GM23338 (cell line): ENCODE measurements around the gene RAB9B. TPM values are rescaled to one million over a fixed set of nuclear protein-coding genes. Genes with fewer than 3 reads are reported as not detected.

Experiments
- ATAC-seq: fragments of 200-7000 bp; cut with Tn5 transposase; 3 replicates; pipeline ENCODE4 v1.9.1; 2020
- DNase-seq: peaks from one replicate; pipeline ENCODE4 v3.0.0-alpha.2; 2015; ENCODE audit warnings: low spot score
- H2AFZ ChIP-seq: fragments of 200-600 bp; sonication (generic); 2 replicates; pipeline ENCODE4 v1.8.0; 2016; ENCODE audit warnings: antibody characterized with exemption, mild to moderate bottlenecking, moderate library complexity
- H3F3A ChIP-seq: fragments of 200-600 bp; sonication (generic); replicated peaks from 2 replicates; pipeline ENCODE4 v1.8.0; 2017; ENCODE audit warnings: antibody characterized with exemption, mixed run types, low read depth
- H3K27ac ChIP-seq: fragments of 200-600 bp; sonication (generic); 2 replicates; pipeline ENCODE4 v1.6.1; 2016; ENCODE audit warnings: low read depth
- H3K27me3 ChIP-seq: fragments of 200-600 bp; sonication (generic); 2 replicates; pipeline ENCODE4 v1.8.0; 2016; ENCODE audit warnings: mild to moderate bottlenecking, mixed run types, moderate library complexity; ENCODE audit not compliant: insufficient read depth
- H3K36me3 ChIP-seq: fragments of 200-600 bp; sonication (generic); 2 replicates; pipeline ENCODE4 v1.8.0; 2016; ENCODE audit warnings: mild to moderate bottlenecking; ENCODE audit not compliant: insufficient read depth
- H3K4me1 ChIP-seq: fragments of 200-600 bp; sonication (generic); 2 replicates; pipeline ENCODE4 v1.8.0; 2016; ENCODE audit warnings: mild to moderate bottlenecking, moderate library complexity; ENCODE audit not compliant: insufficient read depth
- H3K4me2 ChIP-seq: fragments of 200-600 bp; sonication (generic); 2 replicates; pipeline ENCODE4 v1.7.1; 2017; ENCODE audit warnings: mixed run types
- H3K4me3 ChIP-seq: fragments of 200-600 bp; sonication (generic); 2 replicates; pipeline ENCODE4 v1.6.1; 2016; ENCODE audit warnings: mixed run types
- H3K79me2 ChIP-seq: fragments of 200-600 bp; sonication (generic); replicated peaks from 2 replicates; pipeline ENCODE4 v1.8.0; 2017; ENCODE audit warnings: mild to moderate bottlenecking; ENCODE audit not compliant: insufficient read depth
- H3K9me2 ChIP-seq: fragments of 200-600 bp; sonication (generic); 2 replicates; pipeline ENCODE4 v1.8.0; 2017; ENCODE audit not compliant: insufficient read depth
- H4K20me1 ChIP-seq: fragments of 200-600 bp; sonication (generic); replicated peaks from 2 replicates; pipeline ENCODE4 v1.8.0; 2017; ENCODE audit warnings: mild to moderate bottlenecking; ENCODE audit not compliant: insufficient read depth
- H3K27ac Mint-ChIP-seq: 2 replicates; pipeline ENCODE4 v1.8.0; 2020; ENCODE audit warnings: inconsistent platforms, mild to moderate bottlenecking, moderate library complexity, mixed read lengths
- H3K27me3 Mint-ChIP-seq: 3 replicates; pipeline ENCODE4 v1.8.0; 2022; ENCODE audit warnings: low read depth, mild to moderate bottlenecking, moderate library complexity, mixed read lengths, inconsistent platforms; ENCODE audit not compliant: insufficient read depth, poor library complexity
- H3K36me3 Mint-ChIP-seq: 3 replicates; pipeline ENCODE4 v1.8.0; 2021; ENCODE audit warnings: low read depth, mild to moderate bottlenecking, inconsistent platforms, moderate library complexity, mixed read lengths
- H3K4me1 Mint-ChIP-seq: 3 replicates; pipeline ENCODE4 v1.8.0; 2020; ENCODE audit warnings: mild to moderate bottlenecking, inconsistent platforms, mixed read lengths
- H3K4me3 Mint-ChIP-seq: 3 replicates; pipeline ENCODE4 v1.8.0; 2021; ENCODE audit warnings: moderate library complexity, mild to moderate bottlenecking, inconsistent platforms, mixed read lengths
- H3K9me3 Mint-ChIP-seq: 3 replicates; pipeline ENCODE4 v1.8.0; 2020; ENCODE audit warnings: moderate library complexity, mild to moderate bottlenecking, inconsistent platforms, mixed read lengths
- CREB1 ChIP-seq: fragments of 250-450 bp; sonication (Bioruptor Pico); IDR thresholded peaks from 2 replicates; pipeline ENCODE4 v1.5.0; 2020; ENCODE audit warnings: low read depth, mild to moderate bottlenecking, moderate library complexity
- EZH2 ChIP-seq: fragments of 200-600 bp; sonication (generic); IDR thresholded peaks from one replicate; pipeline ENCODE4 v1.8.0; 2017; ENCODE audit warnings: antibody characterized with exemption, mild to moderate bottlenecking, low read depth; ENCODE audit not compliant: unreplicated experiment
- JUNB ChIP-seq: IDR thresholded peaks from one replicate; pipeline ENCODE4 v1.6.1; 2016; ENCODE audit warnings: antibody characterized with exemption; ENCODE audit not compliant: unreplicated experiment
- NANOG ChIP-seq: IDR thresholded peaks from 2 replicates; pipeline ENCODE4 v1.6.1; 2016; ENCODE audit warnings: antibody characterized with exemption, borderline replicate concordance
- POLR2AphosphoS5 ChIP-seq: IDR thresholded peaks from 2 replicates; pipeline ENCODE4 v1.6.1; 2016; ENCODE audit warnings: antibody characterized with exemption, low read depth
- REST ChIP-seq: IDR thresholded peaks from one replicate; pipeline ENCODE4 v1.6.1; 2018; ENCODE audit warnings: antibody characterized with exemption; ENCODE audit not compliant: unreplicated experiment
- STAT1 ChIP-seq: IDR thresholded peaks from one replicate; pipeline ENCODE4 v1.6.1; 2016; ENCODE audit warnings: antibody characterized with exemption; ENCODE audit not compliant: unreplicated experiment
- ZNF331 ChIP-seq: fragments of 250-450 bp; sonication (Bioruptor Pico); IDR thresholded peaks from 2 replicates; pipeline ENCODE4 v1.5.0; 2020; ENCODE audit warnings: low read depth, mild to moderate bottlenecking, moderate library complexity
- polyA plus RNA-seq: library from polyadenylated mRNA; unstranded; fragments of >200 nt; fragmentation: Nextera tagmentation; extraction: Ambion mirVana; gene quantifications from 2 replicates; pipeline ENCODE4 v1.2.1, GENCODE V29; 2016
- total RNA-seq: library from RNA; depleted of rRNA; stranded (reverse); fragments of >200 nt; shearing (Covaris generic); gene quantifications from 2 replicates; pipeline ENCODE4 v1.2.3, GENCODE V29; 2014
- TF ChIP-seq, protein P1 (sequence below): fragments of 250-450 bp; sonication (Bioruptor Pico); IDR thresholded peaks from 2 replicates; pipeline ENCODE4 v1.5.0; 2020; ENCODE audit warnings: mild to moderate bottlenecking, moderate library complexity
- TF ChIP-seq, protein P2 (sequence below), 2 experiments: fragments of 200-600 bp in 1 of 2; sonication (generic) in 1 of 2; conservative IDR thresholded peaks; 2 replicates each; pipeline versions ENCODE4 v1.5.1 to v1.6.1; 2016 to 2017; ENCODE audit warnings: antibody characterized with exemption in 2 of 2, low read depth in 2 of 2, mild to moderate bottlenecking in 2 of 2, moderate library complexity in 1 of 2
- TF ChIP-seq, protein P3 (sequence below): IDR thresholded peaks from 2 replicates; pipeline ENCODE4 v1.6.1; 2016; ENCODE audit warnings: antibody characterized with exemption

The RAB9B gene
- total and polyA plus RNA-seq, 2 experiments from 2014 or later, result 0.24 to 0.28 TPM

DNA sequence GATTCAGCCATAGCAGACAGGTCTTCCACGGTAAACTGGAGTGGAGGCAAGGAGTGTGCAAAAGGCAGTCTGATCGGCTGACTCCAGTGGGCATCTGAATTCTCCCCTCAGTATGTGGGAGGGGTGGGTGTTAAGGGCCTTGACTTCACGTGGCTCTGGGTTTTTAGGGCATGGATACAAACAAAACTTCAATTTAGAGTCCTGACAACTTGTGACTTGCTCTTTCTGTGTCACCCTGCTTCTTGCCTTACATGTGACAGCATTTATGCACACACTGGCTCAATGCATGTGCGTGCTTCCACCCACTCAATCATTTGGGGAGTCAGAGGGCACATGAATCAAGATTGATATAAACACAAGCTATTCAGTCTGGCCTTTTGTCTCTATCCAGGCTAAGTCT, 37.9 kb downstream of the RAB9B start (continued):
- TF ChIP-seq, protein P1, sequence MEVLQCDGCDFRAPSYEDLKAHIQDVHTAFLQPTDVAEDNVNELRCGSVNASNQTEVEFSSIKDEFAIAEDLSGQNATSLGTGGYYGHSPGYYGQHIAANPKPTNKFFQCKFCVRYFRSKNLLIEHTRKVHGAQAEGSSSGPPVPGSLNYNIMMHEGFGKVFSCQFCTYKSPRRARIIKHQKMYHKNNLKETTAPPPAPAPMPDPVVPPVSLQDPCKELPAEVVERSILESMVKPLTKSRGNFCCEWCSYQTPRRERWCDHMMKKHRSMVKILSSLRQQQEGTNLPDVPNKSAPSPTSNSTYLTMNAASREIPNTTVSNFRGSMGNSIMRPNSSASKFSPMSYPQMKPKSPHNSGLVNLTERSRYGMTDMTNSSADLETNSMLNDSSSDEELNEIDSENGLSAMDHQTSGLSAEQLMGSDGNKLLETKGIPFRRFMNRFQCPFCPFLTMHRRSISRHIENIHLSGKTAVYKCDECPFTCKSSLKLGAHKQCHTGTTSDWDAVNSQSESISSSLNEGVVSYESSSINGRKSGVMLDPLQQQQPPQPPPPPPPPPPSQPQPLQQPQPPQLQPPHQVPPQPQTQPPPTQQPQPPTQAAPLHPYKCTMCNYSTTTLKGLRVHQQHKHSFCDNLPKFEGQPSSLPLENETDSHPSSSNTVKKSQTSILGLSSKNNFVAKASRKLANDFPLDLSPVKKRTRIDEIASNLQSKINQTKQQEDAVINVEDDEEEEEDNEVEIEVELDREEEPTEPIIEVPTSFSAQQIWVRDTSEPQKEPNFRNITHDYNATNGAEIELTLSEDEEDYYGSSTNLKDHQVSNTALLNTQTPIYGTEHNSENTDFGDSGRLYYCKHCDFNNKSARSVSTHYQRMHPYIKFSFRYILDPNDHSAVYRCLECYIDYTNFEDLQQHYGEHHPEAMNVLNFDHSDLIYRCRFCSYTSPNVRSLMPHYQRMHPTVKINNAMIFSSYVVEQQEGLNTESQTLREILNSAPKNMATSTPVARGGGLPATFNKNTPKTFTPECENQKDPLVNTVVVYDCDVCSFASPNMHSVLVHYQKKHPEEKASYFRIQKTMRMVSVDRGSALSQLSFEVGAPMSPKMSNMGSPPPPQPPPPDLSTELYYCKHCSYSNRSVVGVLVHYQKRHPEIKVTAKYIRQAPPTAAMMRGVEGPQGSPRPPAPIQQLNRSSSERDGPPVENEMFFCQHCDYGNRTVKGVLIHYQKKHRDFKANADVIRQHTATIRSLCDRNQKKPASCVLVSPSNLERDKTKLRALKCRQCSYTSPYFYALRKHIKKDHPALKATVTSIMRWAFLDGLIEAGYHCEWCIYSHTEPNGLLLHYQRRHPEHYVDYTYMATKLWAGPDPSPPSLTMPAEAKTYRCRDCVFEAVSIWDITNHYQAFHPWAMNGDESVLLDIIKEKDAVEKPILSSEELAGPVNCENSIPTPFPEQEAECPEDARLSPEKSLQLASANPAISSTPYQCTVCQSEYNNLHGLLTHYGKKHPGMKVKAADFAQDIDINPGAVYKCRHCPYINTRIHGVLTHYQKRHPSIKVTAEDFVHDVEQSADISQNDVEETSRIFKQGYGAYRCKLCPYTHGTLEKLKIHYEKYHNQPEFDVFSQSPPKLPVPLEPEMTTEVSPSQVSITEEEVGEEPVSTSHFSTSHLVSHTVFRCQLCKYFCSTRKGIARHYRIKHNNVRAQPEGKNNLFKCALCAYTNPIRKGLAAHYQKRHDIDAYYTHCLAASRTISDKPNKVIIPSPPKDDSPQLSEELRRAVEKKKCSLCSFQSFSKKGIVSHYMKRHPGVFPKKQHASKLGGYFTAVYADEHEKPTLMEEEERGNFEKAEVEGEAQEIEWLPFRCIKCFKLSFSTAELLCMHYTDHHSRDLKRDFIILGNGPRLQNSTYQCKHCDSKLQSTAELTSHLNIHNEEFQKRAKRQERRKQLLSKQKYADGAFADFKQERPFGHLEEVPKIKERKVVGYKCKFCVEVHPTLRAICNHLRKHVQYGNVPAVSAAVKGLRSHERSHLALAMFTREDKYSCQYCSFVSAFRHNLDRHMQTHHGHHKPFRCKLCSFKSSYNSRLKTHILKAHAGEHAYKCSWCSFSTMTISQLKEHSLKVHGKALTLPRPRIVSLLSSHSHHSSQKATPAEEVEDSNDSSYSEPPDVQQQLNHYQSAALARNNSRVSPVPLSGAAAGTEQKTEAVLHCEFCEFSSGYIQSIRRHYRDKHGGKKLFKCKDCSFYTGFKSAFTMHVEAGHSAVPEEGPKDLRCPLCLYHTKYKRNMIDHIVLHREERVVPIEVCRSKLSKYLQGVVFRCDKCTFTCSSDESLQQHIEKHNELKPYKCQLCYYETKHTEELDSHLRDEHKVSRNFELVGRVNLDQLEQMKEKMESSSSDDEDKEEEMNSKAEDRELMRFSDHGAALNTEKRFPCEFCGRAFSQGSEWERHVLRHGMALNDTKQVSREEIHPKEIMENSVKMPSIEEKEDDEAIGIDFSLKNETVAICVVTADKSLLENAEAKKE (CRISPR knock-in tag), result no peak
- no peak for TF ChIP-seq STAT1

- Histone ChIP-seq H4K20me1 (no peaks in the 10 kb centered on the region), H3F3A (no peaks in the 10 kb centered on the region), H3K9me2 (no peaks in the 10 kb centered on the region), H3K79me2 (no peaks in the 10 kb centered on the region), H2AFZ (no peak overlapping the region), H3K36me3 (no peaks in the 10 kb centered on the region), H3K27me3 (no peaks in the 10 kb centered on the region), H3K4me2 (no peak overlapping the region), H3K27ac (0 out of 2 replicates have a peak overlapping the region, but pooled peaks have one; percentile 74), H3K4me3 (no peak overlapping the region), H3K4me1 (no peaks in the 10 kb centered on the region)
- Mint-ChIP-seq H3K27me3 (peaks cover 2% of the 10 kb centered on the region), H3K4me3 (no peak overlapping the region), H3K36me3 (peaks cover 23% of the 10 kb centered on the region), H3K4me1 (peaks cover 4% of the 10 kb centered on the region; the same call in 1 of the 3 replicates), H3K9me3 (no peaks in the 10 kb centered on the region), H3K27ac (peak overlapping the region; percentile 75; the same call in 1 of the 2 replicates)
- DNase-seq (no peak), ATAC-seq (peak; percentile 56)
- TF ChIP-seq NANOG (no peak), STAT1 (no peak), EZH2 (no peak), POLR2AphosphoS5 (no peak), REST (no peak), CREB1 (CRISPR knock-in tag) (no peak), ZNF331 (CRISPR knock-in tag) (no peak), JUNB (no peak)
- TF ChIP-seq, protein P2, sequence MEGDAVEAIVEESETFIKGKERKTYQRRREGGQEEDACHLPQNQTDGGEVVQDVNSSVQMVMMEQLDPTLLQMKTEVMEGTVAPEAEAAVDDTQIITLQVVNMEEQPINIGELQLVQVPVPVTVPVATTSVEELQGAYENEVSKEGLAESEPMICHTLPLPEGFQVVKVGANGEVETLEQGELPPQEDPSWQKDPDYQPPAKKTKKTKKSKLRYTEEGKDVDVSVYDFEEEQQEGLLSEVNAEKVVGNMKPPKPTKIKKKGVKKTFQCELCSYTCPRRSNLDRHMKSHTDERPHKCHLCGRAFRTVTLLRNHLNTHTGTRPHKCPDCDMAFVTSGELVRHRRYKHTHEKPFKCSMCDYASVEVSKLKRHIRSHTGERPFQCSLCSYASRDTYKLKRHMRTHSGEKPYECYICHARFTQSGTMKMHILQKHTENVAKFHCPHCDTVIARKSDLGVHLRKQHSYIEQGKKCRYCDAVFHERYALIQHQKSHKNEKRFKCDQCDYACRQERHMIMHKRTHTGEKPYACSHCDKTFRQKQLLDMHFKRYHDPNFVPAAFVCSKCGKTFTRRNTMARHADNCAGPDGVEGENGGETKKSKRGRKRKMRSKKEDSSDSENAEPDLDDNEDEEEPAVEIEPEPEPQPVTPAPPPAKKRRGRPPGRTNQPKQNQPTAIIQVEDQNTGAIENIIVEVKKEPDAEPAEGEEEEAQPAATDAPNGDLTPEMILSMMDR (conservative IDR thresholded peaks at IDR 0.05; ENCODE audit: low read depth in 2 of 2), result no peak
- TF ChIP-seq, protein P3, sequence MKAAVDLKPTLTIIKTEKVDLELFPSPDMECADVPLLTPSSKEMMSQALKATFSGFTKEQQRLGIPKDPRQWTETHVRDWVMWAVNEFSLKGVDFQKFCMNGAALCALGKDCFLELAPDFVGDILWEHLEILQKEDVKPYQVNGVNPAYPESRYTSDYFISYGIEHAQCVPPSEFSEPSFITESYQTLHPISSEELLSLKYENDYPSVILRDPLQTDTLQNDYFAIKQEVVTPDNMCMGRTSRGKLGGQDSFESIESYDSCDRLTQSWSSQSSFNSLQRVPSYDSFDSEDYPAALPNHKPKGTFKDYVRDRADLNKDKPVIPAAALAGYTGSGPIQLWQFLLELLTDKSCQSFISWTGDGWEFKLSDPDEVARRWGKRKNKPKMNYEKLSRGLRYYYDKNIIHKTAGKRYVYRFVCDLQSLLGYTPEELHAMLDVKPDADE, result no peak
These were observed 38.5 kb downstream of the RAB9B start for GRCh38 chrX:103793545-103793940.
